ENCODE results near the gene GAPVD1.

GRCh38 chr9:125323615-125324014 lies 62.0 kb downstream of the GAPVD1 start:
- TF ChIP-seq, protein P1, sequence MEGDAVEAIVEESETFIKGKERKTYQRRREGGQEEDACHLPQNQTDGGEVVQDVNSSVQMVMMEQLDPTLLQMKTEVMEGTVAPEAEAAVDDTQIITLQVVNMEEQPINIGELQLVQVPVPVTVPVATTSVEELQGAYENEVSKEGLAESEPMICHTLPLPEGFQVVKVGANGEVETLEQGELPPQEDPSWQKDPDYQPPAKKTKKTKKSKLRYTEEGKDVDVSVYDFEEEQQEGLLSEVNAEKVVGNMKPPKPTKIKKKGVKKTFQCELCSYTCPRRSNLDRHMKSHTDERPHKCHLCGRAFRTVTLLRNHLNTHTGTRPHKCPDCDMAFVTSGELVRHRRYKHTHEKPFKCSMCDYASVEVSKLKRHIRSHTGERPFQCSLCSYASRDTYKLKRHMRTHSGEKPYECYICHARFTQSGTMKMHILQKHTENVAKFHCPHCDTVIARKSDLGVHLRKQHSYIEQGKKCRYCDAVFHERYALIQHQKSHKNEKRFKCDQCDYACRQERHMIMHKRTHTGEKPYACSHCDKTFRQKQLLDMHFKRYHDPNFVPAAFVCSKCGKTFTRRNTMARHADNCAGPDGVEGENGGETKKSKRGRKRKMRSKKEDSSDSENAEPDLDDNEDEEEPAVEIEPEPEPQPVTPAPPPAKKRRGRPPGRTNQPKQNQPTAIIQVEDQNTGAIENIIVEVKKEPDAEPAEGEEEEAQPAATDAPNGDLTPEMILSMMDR (IDR thresholded peaks at IDR 0.05): no peak
- TF ChIP-seq POLR2A (IDR thresholded peaks at IDR 0.05): no peak
